Right atrium auricular region (tissue), 2 donors: ENCODE measurements around the gene FKBP11. TPM values are rescaled to one million over a fixed set of nuclear protein-coding genes. Genes with fewer than 3 reads are reported as not detected.
"Not testable (repeated sequence)": the region's sequence is repeated elsewhere in the genome, so short reads cannot be mapped to it uniquely, and the experiment has no call there.

Experiments used
- DNase-seq: peaks from one replicate; pipeline ENCODE4 v3.0.0-alpha.2; 2019; ENCODE audit warnings: low spot score
- H3K27ac ChIP-seq, 2 donors: fragments of 200-600 bp; sonication (generic); 1 replicate in 1 of 2; 2 replicates in 1 of 2; pipeline ENCODE4 v1.5.1; 2016 to 2019
- H3K27me3 ChIP-seq, 2 donors: fragments of 200-600 bp; sonication (generic); one replicate each; pipeline versions ENCODE4 v1.5.1 to v1.6.0; 2017 to 2019
- H3K36me3 ChIP-seq: fragments of 200-600 bp; sonication (generic); one replicate; pipeline ENCODE4 v1.5.1; 2016
- H3K4me1 ChIP-seq, 2 donors: fragments of 200-600 bp; sonication (generic); one replicate each; pipeline versions ENCODE4 v1.5.1 to v1.6.0; 2017 to 2019
- H3K4me3 ChIP-seq, 2 donors: fragments of 200-600 bp; sonication (generic); 1 replicate in 1 of 2; 2 replicates in 1 of 2; pipeline ENCODE4 v1.5.1; 2017 to 2019; ENCODE audit warnings: mild to moderate bottlenecking in 1 of 2, moderate library complexity in 1 of 2
- H3K9me3 ChIP-seq, 2 donors: fragments of 200-600 bp; sonication (generic); one replicate each; pipeline ENCODE4 v1.5.1; 2019
- total RNA-seq, 2 donors: library from RNA; depleted of rRNA; stranded (reverse); fragments of >200 nt; gene quantifications; one replicate each; pipeline ENCODE4 v1.1.0, GENCODE V29; 2016
- TF ChIP-seq, protein P1 (sequence below), 2 donors: fragments of 200-600 bp; sonication (generic); IDR thresholded peaks; one replicate each; pipeline ENCODE4 v1.5.1; 2019; ENCODE audit warnings: antibody characterized with exemption in 2 of 2

The FKBP11 gene
- total RNA-seq, 2 donors from 2014 or later: 9.1 to 10.2 TPM

DNA sequence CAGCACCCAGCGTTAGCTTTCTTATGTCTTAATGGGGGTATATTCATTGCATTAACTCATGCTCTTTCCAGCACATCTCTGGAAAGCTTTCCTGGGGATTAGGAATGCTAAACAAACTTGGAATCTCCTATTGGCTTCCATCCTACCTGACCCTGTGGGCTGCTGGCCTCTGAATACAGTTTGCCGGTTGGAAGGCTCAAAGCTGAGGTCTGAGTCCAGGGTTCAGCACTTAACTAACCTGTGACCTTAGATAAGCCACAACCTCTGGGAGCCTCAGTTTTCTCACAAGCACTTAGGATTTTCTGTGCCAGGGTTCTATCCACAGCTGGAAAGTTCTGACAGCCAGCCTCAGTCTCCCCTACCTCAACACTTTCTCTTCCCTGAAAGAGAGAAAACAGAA, 46.7 kb downstream of the FKBP11 start:
- TF ChIP-seq, protein P1, sequence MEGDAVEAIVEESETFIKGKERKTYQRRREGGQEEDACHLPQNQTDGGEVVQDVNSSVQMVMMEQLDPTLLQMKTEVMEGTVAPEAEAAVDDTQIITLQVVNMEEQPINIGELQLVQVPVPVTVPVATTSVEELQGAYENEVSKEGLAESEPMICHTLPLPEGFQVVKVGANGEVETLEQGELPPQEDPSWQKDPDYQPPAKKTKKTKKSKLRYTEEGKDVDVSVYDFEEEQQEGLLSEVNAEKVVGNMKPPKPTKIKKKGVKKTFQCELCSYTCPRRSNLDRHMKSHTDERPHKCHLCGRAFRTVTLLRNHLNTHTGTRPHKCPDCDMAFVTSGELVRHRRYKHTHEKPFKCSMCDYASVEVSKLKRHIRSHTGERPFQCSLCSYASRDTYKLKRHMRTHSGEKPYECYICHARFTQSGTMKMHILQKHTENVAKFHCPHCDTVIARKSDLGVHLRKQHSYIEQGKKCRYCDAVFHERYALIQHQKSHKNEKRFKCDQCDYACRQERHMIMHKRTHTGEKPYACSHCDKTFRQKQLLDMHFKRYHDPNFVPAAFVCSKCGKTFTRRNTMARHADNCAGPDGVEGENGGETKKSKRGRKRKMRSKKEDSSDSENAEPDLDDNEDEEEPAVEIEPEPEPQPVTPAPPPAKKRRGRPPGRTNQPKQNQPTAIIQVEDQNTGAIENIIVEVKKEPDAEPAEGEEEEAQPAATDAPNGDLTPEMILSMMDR (IDR thresholded peaks at IDR 0.05): no peak

DNA sequence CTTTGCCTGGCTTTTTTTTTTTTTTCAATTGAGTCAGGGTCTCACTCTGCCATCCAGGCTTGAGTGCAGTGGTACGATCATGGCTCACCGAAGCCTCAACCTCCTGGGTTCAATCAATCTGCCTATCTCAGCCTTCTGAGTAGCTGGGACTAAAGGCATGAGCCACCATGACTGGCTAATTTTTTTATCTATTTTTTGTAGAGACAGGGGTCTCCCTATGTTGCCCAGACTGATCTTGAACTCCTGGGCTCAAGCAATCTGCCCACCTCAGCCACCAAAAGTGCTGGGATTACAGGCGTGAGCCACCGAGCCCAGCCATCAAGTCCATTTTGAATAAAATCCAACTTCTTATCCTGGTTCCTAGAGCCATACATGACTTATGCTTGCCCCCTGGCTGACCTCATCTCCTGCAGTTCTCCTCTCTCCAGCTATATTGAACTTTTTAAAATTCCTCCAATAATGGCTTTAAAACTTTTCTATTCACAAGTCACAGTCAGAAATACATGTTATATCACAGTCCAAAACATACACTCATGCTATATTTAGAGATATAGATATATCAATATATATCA, 49.3 kb downstream of the FKBP11 start:
- DNase-seq: no peak
- H3K27ac ChIP-seq: no peak overlapping the region
- no peaks in the 10 kb centered on the region for H3K9me3 ChIP-seq
- no peak overlapping the region for H3K4me3 ChIP-seq
- TF ChIP-seq, protein P1 (IDR thresholded peaks at IDR 0.05): no peak
- H3K4me1 ChIP-seq: no peaks in the 10 kb centered on the region
- H3K36me3 ChIP-seq: no peaks in the 10 kb centered on the region
- H3K27me3 ChIP-seq: no peaks in the 10 kb centered on the region

More for the DNA sequence above, 46.7 kb downstream of the FKBP11 start:
- H3K27me3 ChIP-seq: no peaks in the 10 kb centered on the region
- peaks cover 0 to 21% of the 10 kb centered on the region in 2 donors for H3K4me1 ChIP-seq
- no peak for DNase-seq
- no peak overlapping the region for H3K4me3 ChIP-seq
- no peaks in the 10 kb centered on the region for H3K9me3 ChIP-seq
- H3K27ac ChIP-seq: no peak overlapping the region
- H3K36me3 ChIP-seq: no peaks in the 10 kb centered on the region

DNA sequence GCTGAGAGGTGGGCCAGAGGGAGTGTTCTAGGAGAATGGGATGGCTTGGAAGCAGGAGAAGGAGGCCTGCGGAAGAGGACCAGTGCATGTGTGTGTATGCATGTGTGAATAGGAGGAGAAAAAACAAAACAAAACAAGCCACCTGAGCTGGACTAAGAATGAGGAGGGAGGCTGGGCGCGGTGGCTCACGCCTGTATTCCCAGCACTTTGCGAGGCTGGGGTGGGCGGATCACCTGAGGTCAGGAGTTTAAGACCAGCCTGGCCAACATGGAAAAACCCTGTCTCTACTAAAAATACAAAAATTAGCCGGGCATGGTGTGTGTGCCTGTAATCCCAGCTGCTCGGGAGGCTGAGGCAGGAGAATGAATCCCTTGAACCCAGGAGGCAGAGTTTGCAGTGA, 51.8 kb downstream of the FKBP11 start:
- not testable (repeated sequence) for DNase-seq, H3K4me1 ChIP-seq, H3K27me3 ChIP-seq, H3K36me3 ChIP-seq, H3K27ac ChIP-seq, H3K9me3 ChIP-seq, H3K4me3 ChIP-seq

DNA sequence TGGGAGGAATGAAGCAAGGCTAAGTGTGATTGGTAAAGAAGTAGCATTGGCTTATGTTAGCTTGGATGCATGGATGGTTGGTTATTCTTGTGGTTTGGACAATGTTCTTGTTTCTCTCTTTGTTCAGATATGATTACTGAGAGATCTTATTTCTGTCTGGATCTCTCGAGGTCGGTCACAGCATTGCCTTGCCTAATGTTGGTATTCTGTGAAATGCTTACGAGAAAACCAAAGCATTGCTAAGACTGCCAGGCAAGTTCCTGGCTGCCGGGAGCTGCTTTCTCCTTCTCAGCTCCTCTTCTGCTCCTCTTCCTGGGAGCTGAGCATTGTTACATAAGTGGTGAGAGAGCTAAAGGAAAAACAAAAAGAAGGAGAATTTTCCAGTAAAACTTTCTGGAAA, 52.2 kb downstream of the FKBP11 start:
- no peaks in the 10 kb centered on the region for H3K9me3 ChIP-seq
- no peaks in the 10 kb centered on the region for H3K36me3 ChIP-seq
- TF ChIP-seq, protein P1 (IDR thresholded peaks at IDR 0.05): no peak
- H3K4me1 ChIP-seq: no peaks in the 10 kb centered on the region
- no peak overlapping the region for H3K4me3 ChIP-seq
- no peak overlapping the region for H3K27ac ChIP-seq
- DNase-seq: no peak
- no peaks in the 10 kb centered on the region for H3K27me3 ChIP-seq

Other genes with a start within 250 kb of the FKBP11 start
- 10 to 100 TPM; 17.4 to 38.4 TPM for gene KANSL2, start 243.3 kb downstream of the FKBP11 start, total RNA-seq
- 10 to 100 TPM; 12.5 to 16.2 TPM for gene CCNT1, start 208.8 kb downstream of the FKBP11 start, total RNA-seq
- gene ADCY6, start 136.4 kb downstream of the FKBP11 start, total RNA-seq: 10 to 100 TPM; 76.4 to 81.6 TPM
- 1 to 10 TPM; 6.1 to 7.0 TPM for gene CACNB3, start 107.0 kb downstream of the FKBP11 start, total RNA-seq
- gene DDX23, start 73.3 kb downstream of the FKBP11 start, total RNA-seq: 10 to 100 TPM; 28.3 to 34.2 TPM
- gene RND1, start 59.6 kb downstream of the FKBP11 start, total RNA-seq: under 1 TPM in 1 of 2 donors, not detected in 1; 0.70 TPM
- gene ARF3, start 32.0 kb upstream of the FKBP11 start, total RNA-seq: 10 to 100 TPM; 35.5 to 48.8 TPM
- under 1 TPM in 1 of 2 donors, not detected in 1; 0.74 TPM for gene WNT10B, start 46.2 kb upstream of the FKBP11 start, total RNA-seq
- not detected for gene WNT1, start 52.8 kb upstream of the FKBP11 start, total RNA-seq
- under 1 TPM; 0.44 to 0.67 TPM for gene DDN, start 73.9 kb upstream of the FKBP11 start, total RNA-seq
- 10 to 100 TPM; 68.5 to 74.8 TPM for gene PRKAG1, start 93.3 kb upstream of the FKBP11 start, total RNA-seq
- gene KMT2D, start 135.3 kb upstream of the FKBP11 start, total RNA-seq: 10 to 100 TPM; 39.9 to 49.1 TPM
- gene RHEBL1, start 144.5 kb upstream of the FKBP11 start, total RNA-seq: under 1 TPM in 1 of 2 donors, not detected in 1; 0.35 TPM
- under 1 TPM; 0.35 to 0.56 TPM for gene DHH, start 169.3 kb upstream of the FKBP11 start, total RNA-seq
- gene LMBR1L, start 185.4 kb upstream of the FKBP11 start, total RNA-seq: 10 to 100 TPM; 14.6 to 19.2 TPM
- 100 to 1,000 TPM; 348 to 654 TPM for gene TUBA1B, start 205.9 kb upstream of the FKBP11 start, total RNA-seq